Nephron progenitor cell (in vitro differentiated cells): ENCODE results near the gene LUZP1.

Experiments used
- DNase-seq: peaks from one replicate; pipeline ENCODE4 v3.0.0; 2021
- H3K27ac Mint-ChIP-seq: 2 replicates; pipeline ENCODE4 v1.8.0; 2021; ENCODE audit warnings: mild to moderate bottlenecking, moderate library complexity, mixed read lengths
- H3K27me3 Mint-ChIP-seq: 2 replicates; pipeline ENCODE4 v1.8.0; 2021; ENCODE audit warnings: mild to moderate bottlenecking, low read depth, mixed read lengths; ENCODE audit not compliant: poor library complexity
- H3K36me3 Mint-ChIP-seq: 2 replicates; pipeline ENCODE4 v1.8.0; 2021; ENCODE audit warnings: low read depth, mixed read lengths
- H3K4me1 Mint-ChIP-seq: 2 replicates; pipeline ENCODE4 v1.8.0; 2021; ENCODE audit warnings: mixed read lengths
- H3K4me3 Mint-ChIP-seq: 2 replicates; pipeline ENCODE4 v1.8.0; 2021; ENCODE audit warnings: mild to moderate bottlenecking, moderate library complexity, mixed read lengths
- H3K9me3 Mint-ChIP-seq: 2 replicates; pipeline ENCODE4 v1.8.0; 2021; ENCODE audit warnings: mild to moderate bottlenecking, moderate library complexity, mixed read lengths
- TF ChIP-seq, protein P1 (sequence below): fragments of 200-600 bp; sonication (generic); IDR thresholded peaks from 2 replicates; pipeline ENCODE4 v1.5.0; 2021; ENCODE audit warnings: antibody characterized with exemption

LUZP1 gene

GRCh38 chr1:23152966-23153684 lies 15.5 kb downstream of the LUZP1 start:
- no peak for DNase-seq
- H3K4me3 Mint-ChIP-seq = no peak overlapping the region
- no peaks in the 10 kb centered on the region for H3K27me3 Mint-ChIP-seq
- H3K27ac Mint-ChIP-seq = peak overlapping the region; percentile 41
- TF ChIP-seq, protein P1, sequence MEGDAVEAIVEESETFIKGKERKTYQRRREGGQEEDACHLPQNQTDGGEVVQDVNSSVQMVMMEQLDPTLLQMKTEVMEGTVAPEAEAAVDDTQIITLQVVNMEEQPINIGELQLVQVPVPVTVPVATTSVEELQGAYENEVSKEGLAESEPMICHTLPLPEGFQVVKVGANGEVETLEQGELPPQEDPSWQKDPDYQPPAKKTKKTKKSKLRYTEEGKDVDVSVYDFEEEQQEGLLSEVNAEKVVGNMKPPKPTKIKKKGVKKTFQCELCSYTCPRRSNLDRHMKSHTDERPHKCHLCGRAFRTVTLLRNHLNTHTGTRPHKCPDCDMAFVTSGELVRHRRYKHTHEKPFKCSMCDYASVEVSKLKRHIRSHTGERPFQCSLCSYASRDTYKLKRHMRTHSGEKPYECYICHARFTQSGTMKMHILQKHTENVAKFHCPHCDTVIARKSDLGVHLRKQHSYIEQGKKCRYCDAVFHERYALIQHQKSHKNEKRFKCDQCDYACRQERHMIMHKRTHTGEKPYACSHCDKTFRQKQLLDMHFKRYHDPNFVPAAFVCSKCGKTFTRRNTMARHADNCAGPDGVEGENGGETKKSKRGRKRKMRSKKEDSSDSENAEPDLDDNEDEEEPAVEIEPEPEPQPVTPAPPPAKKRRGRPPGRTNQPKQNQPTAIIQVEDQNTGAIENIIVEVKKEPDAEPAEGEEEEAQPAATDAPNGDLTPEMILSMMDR = no peak
- peaks cover 19% of the 10 kb centered on the region for H3K36me3 Mint-ChIP-seq
- peaks cover 14% of the 10 kb centered on the region for H3K4me1 Mint-ChIP-seq
- peaks cover 3% of the 10 kb centered on the region for H3K9me3 Mint-ChIP-seq

GRCh38 chr1:23150742-23151141 lies 17.9 kb downstream of the LUZP1 start:
- DNase-seq = no peak
- Mint-ChIP-seq H3K4me3 (no peak overlapping the region), H3K36me3 (peaks cover 25% of the 10 kb centered on the region), H3K9me3 (peaks cover 3% of the 10 kb centered on the region), H3K4me1 (peaks cover 14% of the 10 kb centered on the region), H3K27ac (no peak overlapping the region), H3K27me3 (no peaks in the 10 kb centered on the region)
- TF ChIP-seq, protein P1 = no peak

DNA sequence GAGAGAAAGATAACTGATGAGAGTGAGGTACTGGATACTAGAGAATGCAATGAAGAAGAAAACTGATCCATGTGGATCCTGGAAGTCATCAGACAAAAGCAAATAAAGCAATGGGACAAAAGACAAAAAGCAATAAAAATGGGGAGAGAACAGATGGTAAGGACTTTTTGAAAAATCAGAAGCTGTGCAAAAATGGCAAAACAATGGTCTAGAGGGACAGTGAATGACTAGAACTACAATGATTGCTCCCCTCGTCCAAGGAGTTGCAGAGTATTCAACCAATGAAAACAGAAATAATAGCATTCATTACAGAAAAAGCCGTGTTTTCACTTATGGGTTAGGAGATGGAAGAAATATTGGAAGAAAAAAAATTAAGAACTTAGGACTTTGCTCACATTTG lies 18.5 kb downstream of the LUZP1 start:
- Mint-ChIP-seq H3K27ac (peak overlapping the region; percentile 68), H3K36me3 (peaks cover 25% of the 10 kb centered on the region), H3K4me1 (peaks cover 14% of the 10 kb centered on the region), H3K9me3 (peaks cover 3% of the 10 kb centered on the region), H3K27me3 (no peaks in the 10 kb centered on the region), H3K4me3 (no peak overlapping the region)
- no peak for DNase-seq
- TF ChIP-seq, protein P1 = no peak

GRCh38 chr1:23149114-23149513 lies 19.5 kb downstream of the LUZP1 start:
- Mint-ChIP-seq H3K27ac (peak overlapping the region; percentile 30), H3K27me3 (no peaks in the 10 kb centered on the region), H3K4me3 (no peak overlapping the region), H3K9me3 (peaks cover 3% of the 10 kb centered on the region), H3K36me3 (peaks cover 20% of the 10 kb centered on the region), H3K4me1 (peaks cover 14% of the 10 kb centered on the region)
- TF ChIP-seq, protein P1 = no peak
- DNase-seq = no peak

DNA sequence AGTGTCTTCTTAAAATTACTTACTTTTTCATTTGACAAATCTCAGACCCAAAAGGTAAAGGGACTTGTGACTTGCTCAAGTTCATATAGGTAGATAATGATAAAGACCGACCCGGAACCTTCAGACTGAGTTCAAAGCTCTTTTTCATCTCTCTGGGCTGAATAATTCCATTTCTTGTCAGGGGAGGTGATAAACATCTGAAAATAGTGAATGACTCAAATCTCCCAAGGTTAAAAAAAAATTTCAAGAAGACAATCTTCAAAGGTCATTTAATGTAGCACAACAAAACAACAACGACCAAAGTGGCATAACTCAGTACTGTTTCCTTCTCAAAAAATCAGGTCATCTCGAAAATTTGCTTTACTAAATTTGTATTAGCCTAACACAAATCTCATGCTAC lies 20.6 kb downstream of the LUZP1 start:
- Mint-ChIP-seq H3K4me3 (no peak overlapping the region), H3K27ac (no peak overlapping the region), H3K4me1 (peaks cover 14% of the 10 kb centered on the region), H3K36me3 (peaks cover 15% of the 10 kb centered on the region), H3K9me3 (no peaks in the 10 kb centered on the region), H3K27me3 (no peaks in the 10 kb centered on the region)
- no peak for DNase-seq
- TF ChIP-seq, protein P1 = no peak

DNA sequence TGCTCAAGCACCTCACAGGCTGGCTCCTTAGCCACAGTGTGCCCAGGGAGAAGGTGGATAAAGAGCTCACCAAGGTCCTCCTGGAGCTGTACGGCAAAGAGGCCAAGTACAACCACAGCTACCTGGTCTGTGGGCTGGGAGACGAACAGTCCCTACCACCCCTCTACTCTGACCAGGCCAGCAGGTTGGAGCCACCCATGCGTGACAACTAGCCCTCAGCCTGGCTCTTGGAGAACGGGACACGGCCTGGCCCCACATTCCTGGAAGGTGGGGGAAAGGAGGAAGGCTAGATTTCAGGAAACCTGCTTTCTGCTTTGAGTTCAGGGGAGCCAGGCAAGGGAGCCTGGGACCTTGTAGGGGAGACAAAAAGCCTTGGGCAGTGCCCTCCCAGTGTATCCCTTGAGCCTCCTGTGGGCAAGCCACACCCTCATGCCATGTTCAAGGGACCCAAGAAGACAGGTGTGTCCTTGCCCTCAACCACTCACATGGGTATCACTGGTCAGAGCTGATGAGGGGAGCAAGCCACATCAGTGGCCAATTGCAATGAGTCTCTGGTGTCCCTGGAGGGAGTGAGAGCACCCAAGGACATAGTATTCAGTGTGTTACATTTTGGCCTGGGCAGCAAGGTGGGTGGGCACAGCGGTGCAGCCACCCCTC lies 27.6 kb downstream of the LUZP1 start:
- Mint-ChIP-seq H3K9me3 (no peaks in the 10 kb centered on the region), H3K4me3 (no peak overlapping the region), H3K27me3 (peaks cover 5% of the 10 kb centered on the region), H3K27ac (no peak overlapping the region), H3K4me1 (no peaks in the 10 kb centered on the region), H3K36me3 (peaks cover 5% of the 10 kb centered on the region)
- TF ChIP-seq, protein P1 = no peak
- DNase-seq = no peak
